Stimulated activated CD4-positive, alpha-beta T cell treated with anti-CD3 and anti-CD28 coated beads, Interleukin-1b, Interleukin-23, amount 100 ng/mL, for 1 hour (primary cell): ENCODE data around the gene OR4N5.
"Not testable (repeated sequence)": the region's sequence is repeated elsewhere in the genome, so short reads cannot be mapped to it uniquely, and the experiment has no call there.

ENCODE experiments used
- DNase-seq, 2 donors: peaks; one replicate each; pipeline ENCODE4 v3.0.0-alpha.2; 2020; ENCODE audit warnings: low read depth in 2 of 2

Gene OR4N5, protein sequence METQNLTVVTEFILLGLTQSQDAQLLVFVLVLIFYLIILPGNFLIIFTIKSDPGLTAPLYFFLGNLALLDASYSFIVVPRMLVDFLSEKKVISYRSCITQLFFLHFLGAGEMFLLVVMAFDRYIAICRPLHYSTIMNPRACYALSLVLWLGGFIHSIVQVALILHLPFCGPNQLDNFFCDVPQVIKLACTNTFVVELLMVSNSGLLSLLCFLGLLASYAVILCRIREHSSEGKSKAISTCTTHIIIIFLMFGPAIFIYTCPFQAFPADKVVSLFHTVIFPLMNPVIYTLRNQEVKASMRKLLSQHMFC

DNA sequence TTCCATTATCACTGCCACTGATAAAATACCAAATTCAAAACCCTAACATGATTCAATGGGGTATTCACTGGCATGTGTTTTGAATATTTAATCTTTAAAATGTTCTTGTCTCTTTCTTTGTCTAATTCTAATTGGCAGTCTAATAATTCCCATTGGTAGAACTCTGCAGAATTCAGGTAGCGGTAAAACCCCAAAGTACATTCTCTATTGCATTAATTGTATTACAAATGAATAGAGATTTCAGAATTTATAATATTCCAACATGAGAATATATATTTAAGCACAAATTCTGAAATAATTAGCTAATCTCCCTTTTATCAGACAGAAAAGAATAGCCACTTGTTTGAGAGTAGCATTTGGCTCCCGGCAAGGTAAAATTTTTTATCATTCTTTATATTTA is at the start of gene OR4N5:
OR4N5 (plus strand) TSS at position 301 of the 400 bp plus-strand sequence. CDS start 4,916 bp downstream, outside the sequence.
- no peak for DNase-seq

DNA sequence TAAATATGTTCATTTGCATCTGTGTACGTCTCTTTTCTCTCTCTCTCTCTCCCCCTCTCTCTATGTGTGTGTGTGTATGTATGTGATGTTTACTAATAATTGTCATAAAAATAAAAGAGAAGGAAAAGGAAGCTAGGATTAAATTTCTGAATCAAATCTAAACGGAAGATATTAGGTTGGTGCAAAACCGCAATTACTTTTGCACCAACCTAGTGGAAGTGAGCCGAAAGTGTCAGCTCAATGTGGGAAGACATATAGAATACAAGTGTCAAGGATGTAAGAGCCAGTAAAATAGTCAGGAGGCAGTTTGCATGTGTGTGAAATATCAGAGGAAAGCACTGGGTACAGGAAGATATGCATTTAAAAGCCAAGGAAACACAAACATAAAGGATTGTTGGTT is 46.6 kb upstream of the OR4N5 start:
- no peak for DNase-seq

DNA sequence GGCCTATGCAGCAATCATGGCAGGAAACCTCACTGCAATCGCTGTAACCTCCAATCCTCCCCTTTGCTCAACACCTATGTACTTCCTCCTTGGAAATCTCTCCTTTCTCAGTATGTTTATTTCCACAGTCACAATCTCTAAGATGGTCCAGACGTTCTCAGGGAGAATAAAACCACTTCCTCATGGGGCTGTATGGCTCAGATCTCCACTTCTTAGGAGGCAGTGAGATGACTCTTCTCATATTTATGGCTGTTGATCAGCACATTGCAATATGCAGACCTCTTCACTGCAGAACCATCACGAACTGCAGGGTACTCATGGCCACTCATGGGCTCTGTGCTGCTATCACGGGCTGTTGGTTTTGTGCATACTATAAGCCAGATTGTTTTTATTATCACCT is 45.2 kb upstream of the OR4N5 start:
- DNase-seq = no peak

DNA sequence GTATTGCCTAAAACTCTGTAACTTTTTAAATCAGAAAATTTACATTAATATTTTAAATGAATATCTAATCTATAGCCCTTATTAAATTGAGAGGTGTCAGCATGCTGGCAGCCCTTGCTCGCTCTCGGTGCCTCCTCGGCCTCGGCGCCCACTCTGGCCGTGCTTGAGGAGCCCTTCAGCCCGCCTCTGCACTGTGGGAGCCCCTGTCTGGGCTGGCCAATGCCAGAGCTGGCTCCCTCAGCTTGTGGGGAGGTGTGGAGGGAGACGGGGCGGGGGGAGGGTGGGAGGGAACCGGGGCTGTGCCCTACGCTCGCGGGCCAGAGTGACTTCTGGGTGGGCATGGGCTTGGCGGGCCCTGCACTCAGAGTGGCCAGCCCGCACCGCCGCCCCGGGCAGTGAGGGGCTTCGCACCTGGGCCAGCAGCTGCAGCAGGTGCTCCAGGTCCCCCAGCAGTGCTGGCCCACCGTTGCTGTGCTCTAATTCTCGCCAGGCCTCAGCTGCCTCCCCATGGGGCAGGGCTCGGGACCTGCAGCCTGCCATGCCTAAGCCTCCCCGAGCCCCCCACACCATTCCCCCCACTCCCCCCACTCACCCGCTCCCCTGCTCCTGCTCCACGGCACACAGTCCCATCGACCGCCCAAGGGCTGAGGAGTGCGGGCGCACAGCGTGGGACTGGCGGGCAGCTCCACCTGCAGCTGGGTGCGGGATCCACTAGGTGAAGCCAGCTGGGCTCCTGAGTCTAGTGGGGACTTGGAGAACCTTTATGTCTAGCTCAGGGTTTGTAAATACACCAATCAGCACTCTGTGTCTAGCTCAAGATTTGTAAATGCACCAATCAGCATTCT is 39.5 kb upstream of the OR4N5 start:
- not testable (repeated sequence) for DNase-seq

DNA sequence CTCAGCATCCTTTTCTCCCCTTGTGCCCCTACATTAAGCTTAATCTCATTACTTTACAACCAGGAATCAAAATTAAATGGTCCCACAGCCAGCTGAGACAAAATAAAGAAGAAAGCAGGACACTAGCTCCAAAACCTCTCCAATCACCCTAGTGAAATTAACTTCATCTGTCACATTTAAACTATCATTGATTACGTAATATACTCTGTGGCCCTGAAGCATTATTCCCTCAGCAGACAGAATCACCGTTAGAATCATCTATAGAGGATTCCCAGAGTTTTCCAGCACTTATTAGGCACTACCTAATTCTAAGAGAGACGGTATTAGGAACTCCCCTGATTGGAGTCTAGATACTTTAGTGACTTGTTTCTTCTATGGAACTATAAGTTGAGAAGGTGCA is 28.2 kb upstream of the OR4N5 start, which contains the start of gene OR4K17:
OR4K17 (plus strand) TSS at position 302 of the 400 bp plus-strand sequence. CDS start 6,761 bp downstream, outside the sequence.
- DNase-seq = no peak

DNA sequence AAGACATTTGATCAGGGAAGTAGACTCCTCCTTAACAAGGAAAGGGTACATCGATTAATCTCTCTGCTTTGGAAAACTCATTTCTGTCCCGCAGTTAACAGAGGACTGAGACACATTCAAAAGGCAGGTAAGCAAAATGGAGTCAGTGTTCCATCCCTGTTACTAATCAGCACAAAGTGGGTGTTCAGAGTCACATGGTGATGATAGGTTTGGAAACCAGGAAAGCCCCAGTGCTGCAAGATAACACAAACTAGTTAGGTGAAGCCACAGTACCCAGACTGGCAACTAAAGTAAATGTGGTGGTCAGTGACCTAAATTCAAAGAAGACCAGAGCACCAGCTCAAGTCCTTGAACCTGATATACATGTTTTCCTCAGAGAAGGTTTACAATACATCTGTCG is 26.3 kb upstream of the OR4N5 start:
- DNase-seq = no peak

DNA sequence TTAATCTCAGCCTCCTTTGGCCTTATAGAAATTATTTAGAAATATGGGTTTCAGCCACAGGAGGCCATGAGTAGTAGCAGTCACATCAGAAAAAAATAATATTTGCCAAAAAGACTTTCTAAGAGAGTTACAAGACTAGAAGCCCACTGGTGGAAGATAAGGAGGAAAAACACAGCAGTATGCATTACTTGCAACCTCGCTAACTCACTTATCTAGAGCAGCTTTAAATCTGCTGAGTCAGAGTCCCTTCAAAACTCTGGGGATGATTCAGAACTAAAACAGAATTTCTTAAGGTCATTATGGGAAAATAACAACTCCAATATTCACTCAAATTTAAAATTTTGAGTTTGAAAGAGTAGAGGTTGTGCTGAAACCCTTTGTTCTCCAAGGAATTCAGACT is 21.9 kb upstream of the OR4N5 start:
- no peak for DNase-seq

DNA sequence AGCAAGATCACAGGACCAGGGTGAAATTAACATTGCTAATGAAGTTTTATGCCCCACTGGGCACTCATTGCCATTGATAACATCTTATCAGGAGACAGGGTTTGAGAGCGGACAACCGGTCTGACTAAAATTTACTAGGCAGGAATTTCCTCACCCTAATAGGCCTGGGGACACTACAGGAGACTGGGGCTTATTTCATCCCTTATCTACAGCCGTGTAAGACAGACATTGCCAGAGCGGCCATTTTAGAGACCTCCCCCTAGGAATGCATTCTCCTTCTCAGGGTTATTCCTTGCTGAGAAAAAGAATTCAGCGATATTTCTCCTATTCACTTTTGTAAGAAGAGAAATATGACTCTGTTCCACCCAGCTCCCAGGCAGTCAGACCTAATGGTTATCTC is 19.8 kb upstream of the OR4N5 start:
- DNase-seq = no peak

DNA sequence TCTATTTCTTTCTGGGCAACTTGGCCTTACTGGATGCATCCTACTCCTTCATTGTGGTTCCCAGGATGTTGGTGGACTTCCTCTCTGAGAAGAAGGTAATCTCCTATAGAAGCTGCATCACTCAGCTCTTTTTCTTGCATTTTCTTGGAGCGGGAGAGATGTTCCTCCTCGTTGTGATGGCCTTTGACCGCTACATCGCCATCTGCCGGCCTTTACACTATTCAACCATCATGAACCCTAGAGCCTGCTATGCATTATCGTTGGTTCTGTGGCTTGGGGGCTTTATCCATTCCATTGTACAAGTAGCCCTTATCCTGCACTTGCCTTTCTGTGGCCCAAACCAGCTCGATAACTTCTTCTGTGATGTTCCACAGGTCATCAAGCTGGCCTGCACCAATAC is 5.3 kb downstream of the OR4N5 start:
- DNase-seq = no peak

DNA sequence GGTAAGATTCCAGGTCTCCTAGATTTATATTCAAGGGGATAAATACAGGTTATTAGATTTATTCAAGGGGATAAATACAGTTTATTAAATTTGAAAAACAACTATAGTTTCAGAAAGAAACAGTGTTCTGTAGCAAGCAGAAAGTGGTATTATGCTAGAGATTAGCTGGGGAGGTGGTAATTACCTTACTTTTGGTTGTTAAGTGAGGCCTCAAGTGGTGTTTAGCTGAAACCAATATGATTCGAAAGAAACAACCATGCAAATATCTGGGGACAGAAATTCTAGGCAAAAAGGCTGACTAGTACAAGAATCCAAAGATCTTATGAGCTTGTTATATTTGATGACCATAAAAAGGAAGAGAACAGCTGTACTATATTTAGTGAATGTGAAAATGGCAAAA is 6.2 kb downstream of the OR4N5 start:
- DNase-seq = no peak

DNA sequence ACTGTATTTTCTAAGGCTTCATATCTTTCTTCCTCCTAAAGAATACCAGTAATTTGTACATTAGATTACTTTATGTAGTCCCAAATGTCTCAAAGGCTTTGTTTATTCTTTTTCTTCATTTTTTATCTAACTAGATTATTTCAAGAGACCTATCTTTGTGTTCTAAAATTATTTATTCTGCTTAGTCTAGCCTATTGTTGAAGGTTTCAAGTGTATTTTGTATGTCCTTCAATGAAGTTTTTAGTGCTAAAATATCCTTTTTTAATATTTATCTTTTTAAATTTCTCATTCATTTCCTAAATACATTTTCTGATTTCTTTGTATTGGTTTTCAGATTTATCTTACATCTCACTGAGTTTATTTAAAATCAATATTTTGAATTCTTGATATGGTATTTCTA is 25.8 kb downstream of the OR4N5 start:
- no peak for DNase-seq

DNA sequence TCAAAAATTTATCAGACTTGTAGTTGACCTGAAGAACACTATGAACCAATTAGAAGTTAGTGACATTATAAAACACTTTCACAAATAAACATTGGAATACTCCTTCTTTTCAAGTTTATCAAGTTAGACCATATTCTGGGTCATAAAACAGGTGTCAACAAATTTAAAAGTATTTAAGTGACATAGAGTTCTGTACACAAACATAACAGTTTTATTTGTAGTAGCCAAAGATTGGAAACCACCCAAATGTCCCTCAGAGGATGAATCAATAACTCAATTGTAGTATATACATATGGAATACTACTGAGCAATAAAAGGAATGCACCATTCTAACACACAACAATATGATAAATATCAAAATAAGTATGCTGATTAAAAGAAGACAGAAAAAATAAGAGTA is 28.5 kb downstream of the OR4N5 start:
- DNase-seq = no peak

DNA sequence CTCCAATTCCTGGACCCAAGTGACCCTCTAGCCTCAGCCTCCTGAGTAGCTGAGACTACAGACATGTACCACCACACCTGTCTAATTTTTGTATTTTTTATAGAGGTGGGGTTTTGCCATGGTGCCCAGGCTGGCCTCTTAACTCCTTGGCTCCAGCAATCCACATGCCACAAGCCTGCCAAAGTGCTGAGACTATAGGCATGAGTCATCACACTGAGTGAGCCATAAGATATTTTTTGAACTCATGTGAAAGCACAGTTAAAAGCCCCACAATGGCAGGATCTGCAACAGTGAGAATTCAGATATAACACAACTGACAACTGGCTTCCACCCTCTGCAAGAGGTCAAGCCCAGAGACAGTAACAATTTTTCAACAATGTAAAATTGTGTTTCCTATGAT is 31.2 kb downstream of the OR4N5 start:
- not testable (repeated sequence) for DNase-seq

DNA sequence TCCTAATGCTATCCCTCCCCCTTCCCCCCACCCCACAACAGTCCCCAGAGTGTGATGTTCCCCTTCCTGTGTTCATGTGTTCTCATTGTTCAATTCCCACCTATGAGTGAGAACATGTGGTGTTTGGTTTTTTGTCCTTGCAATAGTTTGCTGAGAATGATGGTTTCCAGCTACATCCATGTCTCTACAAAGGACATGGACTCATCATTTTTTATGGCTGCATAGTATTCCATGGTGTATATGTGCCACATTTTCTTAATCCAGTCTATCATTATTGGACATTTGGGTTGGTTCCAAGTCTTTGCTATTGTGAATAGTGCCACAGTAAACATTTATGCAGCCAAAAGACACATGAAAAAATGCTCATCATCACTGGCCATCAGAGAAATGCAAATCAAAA is 35.6 kb downstream of the OR4N5 start:
- DNase-seq = not testable (repeated sequence)

DNA sequence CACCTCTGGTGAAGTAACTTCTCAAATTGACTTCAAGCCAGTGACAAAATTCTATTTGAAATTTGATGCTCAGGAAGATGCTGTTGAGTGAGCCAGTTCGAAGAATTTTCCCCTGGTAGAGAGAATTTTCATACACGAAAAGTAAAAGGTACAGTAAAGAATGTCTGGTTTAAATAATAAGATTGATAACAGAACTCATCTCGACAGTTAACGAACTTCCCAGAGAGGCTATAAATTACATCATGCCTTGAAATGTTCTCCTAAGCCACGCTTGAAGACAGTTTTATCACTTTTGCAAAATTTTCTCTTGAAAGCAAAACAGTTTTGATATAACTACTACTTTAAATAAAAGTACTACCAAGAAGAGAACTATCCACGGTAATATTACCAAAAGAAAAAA is 37.7 kb downstream of the OR4N5 start:
- DNase-seq = no peak

DNA sequence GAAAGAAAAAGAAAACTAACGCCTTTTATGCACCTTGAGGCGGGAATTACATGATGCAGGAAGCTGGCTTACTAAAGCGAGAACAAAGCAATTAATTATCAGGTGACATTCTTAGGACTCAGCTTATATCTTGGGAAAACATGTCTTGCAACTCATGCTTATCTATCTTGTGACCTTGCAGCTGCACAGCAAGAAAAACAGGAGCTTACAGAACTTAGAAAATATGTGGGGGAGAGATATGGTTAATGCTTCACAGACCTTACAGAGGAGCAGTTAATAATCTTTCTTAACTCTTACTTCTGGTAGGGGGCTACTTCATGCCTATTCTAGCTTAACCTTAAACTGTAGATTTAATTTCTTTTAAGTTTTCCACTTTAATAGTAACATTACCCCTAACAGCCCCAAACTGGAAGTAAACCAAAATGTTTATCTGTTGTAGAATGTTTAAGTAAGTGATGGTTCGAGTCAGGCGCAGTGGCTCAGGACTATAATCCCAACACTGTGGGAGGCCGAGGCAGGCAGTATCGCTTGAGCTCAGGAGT is 38.9 kb downstream of the OR4N5 start:
- no peak for DNase-seq

DNA sequence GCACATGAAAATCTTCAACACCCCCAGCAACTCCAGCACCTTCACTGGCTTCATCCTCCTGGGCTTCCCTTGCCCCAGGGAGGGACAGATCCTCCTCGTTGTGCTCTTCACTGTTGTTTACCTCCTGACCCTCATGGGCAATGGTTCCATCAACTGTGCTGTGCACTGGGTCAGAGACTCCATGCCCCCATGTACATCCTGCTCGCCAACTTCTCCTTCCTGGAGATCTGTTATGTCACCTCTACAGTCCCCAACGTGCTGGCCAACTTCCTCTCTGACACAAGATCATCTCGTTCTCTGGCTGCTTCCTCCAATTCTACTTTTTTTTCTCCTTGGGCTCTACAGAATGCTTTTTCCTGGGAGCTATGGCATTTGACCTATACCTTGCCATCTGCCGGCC is 40.6 kb downstream of the OR4N5 start:
- no peak for DNase-seq

DNA sequence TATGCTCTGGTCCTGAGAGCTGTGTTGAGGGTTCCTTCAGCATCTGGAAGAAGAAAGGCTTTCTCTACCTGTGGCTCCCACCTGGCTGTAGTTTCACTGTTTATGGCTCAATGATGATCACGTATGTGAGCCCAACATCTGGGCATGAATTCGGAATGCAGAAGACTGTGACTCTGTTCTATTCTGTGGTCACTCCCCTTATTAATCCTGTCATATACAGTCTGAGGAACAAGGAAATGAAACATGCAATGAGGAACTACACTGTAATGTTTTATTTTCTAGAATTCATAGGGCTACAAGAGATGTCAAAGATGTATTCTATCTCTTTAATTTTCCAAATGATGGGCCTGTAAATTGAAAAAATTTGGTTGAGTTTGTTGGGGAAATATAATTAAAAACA is 41.3 kb downstream of the OR4N5 start:
- no peak for DNase-seq

DNA sequence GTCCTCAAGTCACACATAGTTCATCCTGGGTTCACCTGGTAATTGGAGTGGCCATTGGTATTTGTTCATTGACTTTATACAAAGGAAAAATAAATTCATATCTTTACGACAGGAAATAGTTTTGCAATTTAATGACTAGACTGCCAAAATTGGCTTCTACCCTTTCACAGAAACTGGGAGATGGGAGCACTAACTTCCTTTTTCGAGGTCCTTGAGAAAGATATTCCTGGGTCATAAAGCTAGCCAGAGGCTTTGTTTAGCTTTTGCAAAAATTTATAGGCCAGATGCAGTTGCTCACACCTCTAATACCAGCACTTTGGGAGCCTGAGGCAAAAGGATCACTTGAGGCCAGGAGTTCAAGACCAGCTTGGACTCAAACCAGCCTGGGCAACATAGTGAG is 41.9 kb downstream of the OR4N5 start:
- DNase-seq = no peak

DNA sequence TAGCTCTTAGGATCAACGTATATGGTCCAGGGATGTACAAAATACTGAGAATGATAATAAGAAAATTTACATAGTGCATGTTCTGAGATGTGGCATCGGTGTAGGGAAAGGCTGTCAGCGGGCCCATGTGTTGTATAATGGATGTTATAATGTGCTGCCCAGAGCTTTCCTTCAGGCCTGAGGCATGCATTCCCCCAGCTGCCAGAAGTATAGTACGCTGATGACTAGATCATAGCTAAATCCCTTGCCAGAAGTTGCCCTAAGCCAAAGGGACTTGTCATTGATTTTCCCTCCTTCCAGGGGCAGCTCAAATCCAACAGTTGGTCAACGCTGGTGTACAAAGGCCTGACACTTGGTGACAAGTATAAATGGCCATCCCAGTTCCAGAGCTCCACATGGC is 45.6 kb downstream of the OR4N5 start:
- DNase-seq = no peak

DNA sequence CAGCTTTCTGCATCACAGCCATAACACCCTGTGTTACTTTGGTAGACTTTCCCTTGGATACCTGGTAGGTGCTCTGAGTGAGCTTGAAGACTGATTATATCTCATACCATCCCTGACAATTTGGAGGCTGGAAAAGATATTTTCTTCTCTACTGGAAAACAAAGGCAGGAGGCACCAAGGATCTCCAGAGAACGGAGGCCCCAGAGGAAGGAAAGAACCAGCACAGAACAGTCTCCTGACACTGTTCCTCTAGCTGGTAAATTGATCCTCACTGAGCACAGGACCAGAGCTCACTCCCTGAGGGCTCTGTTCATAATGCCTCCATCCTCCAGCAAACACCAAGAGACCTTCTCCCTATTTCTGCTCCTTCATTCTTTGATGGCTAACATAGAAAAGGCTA is 52.0 kb downstream of the OR4N5 start, which contains the start of gene OR11G2:
OR11G2 (plus strand) TSS at position 301 of the 400 bp plus-strand sequence. CDS start 6,542 bp downstream, outside the sequence.
- no peak for DNase-seq

DNA sequence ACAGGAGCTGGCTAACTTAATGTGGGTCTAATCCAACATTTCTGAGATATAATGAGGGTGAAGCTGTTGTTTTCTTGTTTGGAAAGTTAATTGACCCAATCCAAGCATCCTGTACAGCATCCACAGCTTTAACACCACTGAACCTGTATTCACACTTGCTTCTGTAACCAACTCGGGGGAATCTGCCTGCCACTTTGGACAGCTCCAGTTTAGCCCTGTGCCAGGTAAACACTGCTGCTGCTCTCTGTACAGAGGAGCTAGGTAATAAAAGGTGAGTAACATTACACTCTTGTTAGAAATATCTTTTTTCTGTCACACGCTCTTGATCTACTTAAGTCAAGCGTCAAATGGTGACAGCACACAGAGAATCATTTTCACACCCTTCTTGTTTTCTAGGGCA is 52.8 kb downstream of the OR4N5 start:
- no peak for DNase-seq

DNA sequence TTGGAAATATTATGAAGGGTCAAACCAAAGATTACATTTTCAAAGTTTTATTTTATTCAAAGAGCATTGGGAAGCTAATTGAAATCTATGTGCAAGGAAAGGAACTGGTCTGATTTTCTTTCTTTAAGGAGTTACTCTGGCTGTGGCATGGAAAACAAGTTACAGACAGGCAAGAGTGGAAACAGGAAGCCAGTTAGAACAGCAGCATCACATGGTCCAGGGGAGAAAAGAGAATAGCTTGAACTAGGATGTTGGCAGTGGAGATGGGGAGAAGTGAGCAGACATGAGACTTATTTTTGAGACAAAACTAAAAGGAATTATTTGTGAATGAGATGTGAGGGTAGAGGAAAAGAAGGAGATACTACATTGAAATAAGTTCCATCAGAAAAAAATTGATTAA is 55.5 kb downstream of the OR4N5 start:
- no peak for DNase-seq
